IMR-90 (cell line): ENCODE results near the gene FGF3.

Experiments
- CEBPB ChIP-seq: IDR thresholded peaks from 2 replicates; pipeline ENCODE4 v1.6.1; 2012; ENCODE audit warnings: low read depth, low read length, improper control_type of control experiment
- CHD1 ChIP-seq: IDR thresholded peaks from 2 replicates; pipeline ENCODE4 v1.6.1; 2012; ENCODE audit warnings: low read depth, low read length, improper control_type of control experiment
- MXI1 ChIP-seq: IDR thresholded peaks from 2 replicates; pipeline ENCODE4 v1.6.1; 2012; ENCODE audit warnings: low read depth, mild to moderate bottlenecking, low read length, moderate library complexity, borderline replicate concordance
- POLR2A ChIP-seq: IDR thresholded peaks from 2 replicates; pipeline ENCODE4 v1.6.1; 2012; ENCODE audit warnings: mild to moderate bottlenecking, low read depth, low read length
- RAD21 ChIP-seq: IDR thresholded peaks from 2 replicates; pipeline ENCODE4 v1.6.1; 2012; ENCODE audit warnings: low read length, improper control_type of control experiment
- SMC3 ChIP-seq: fragments of 150-350 bp; IDR thresholded peaks from 2 replicates; pipeline ENCODE4 v1.6.1; 2016; ENCODE audit warnings: low read depth, mild to moderate bottlenecking, antibody characterized with exemption, low read length, moderate library complexity
- TF ChIP-seq, protein P1 (sequence below): conservative IDR thresholded peaks from 2 replicates; pipeline ENCODE4 v1.5.1; 2012; ENCODE audit warnings: mild to moderate bottlenecking, low read depth, low read length, improper control_type of control experiment
- TF ChIP-seq, protein P2 (sequence below): fragments of 150-350 bp; IDR thresholded peaks from 2 replicates; pipeline ENCODE4 v1.6.1; 2017; ENCODE audit warnings: mild to moderate bottlenecking, antibody characterized with exemption, low read length, low read depth

DNA sequence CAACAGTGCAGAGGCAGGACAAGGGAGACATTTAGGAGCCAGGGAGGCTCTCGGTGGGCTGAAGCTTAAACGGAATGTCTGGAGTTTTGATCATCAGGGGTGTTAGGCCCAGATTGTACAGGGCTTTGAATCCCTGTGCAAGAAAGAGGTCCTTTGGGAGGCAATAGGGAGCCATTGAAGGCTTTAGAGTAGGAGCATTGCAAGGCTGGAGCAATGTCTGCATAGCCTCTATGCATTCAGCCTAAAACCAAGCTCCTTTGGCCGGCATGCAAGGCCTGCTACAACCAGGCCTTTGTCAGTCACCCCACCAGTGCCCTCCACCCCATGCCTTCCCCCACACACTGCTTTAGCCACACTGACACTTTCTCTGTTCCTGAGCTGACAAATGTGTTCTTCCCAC, 47.4 kb upstream of the FGF3 start:
- TF ChIP-seq CHD1 (no peak), MXI1 (no peak), RAD21 (no peak), POLR2A (no peak), SMC3 (no peak), CEBPB (no peak)
- TF ChIP-seq, protein P1, sequence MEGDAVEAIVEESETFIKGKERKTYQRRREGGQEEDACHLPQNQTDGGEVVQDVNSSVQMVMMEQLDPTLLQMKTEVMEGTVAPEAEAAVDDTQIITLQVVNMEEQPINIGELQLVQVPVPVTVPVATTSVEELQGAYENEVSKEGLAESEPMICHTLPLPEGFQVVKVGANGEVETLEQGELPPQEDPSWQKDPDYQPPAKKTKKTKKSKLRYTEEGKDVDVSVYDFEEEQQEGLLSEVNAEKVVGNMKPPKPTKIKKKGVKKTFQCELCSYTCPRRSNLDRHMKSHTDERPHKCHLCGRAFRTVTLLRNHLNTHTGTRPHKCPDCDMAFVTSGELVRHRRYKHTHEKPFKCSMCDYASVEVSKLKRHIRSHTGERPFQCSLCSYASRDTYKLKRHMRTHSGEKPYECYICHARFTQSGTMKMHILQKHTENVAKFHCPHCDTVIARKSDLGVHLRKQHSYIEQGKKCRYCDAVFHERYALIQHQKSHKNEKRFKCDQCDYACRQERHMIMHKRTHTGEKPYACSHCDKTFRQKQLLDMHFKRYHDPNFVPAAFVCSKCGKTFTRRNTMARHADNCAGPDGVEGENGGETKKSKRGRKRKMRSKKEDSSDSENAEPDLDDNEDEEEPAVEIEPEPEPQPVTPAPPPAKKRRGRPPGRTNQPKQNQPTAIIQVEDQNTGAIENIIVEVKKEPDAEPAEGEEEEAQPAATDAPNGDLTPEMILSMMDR = no peak
- TF ChIP-seq, protein P2, sequence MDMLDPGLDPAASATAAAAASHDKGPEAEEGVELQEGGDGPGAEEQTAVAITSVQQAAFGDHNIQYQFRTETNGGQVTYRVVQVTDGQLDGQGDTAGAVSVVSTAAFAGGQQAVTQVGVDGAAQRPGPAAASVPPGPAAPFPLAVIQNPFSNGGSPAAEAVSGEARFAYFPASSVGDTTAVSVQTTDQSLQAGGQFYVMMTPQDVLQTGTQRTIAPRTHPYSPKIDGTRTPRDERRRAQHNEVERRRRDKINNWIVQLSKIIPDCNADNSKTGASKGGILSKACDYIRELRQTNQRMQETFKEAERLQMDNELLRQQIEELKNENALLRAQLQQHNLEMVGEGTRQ = no peak
